Stimulated activated CD8-positive, alpha-beta memory T cell treated with anti-CD3 and anti-CD28 coated beads, Interleukin-4, amount 100 ng/mL, for 48 hours (primary cell): ENCODE results near the gene BMPR1A.

Experiments
- DNase-seq: peaks from one replicate; pipeline ENCODE4 v3.0.0-alpha.2; 2020

BMPR1A gene

DNA sequence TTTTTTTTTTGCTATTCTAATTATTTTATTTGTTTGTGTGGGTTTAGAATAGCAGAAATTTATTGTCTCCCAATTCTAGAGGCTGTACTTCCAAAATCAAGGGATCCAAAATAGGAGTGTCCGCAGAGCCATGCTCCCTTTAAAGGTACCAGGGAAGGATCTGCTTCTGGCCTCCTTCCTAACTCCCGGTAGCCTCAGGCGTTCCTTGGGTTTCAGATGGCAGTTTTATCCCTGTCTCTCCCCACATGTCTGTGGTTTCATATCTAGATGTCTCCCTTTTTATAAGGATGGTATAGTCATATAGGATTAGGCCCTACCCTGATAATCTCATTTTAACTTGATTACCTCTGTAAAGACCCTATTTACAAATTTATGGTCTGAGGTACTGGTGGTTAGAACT, 48.4 kb downstream of the BMPR1A start:
- DNase-seq: no peak

DNA sequence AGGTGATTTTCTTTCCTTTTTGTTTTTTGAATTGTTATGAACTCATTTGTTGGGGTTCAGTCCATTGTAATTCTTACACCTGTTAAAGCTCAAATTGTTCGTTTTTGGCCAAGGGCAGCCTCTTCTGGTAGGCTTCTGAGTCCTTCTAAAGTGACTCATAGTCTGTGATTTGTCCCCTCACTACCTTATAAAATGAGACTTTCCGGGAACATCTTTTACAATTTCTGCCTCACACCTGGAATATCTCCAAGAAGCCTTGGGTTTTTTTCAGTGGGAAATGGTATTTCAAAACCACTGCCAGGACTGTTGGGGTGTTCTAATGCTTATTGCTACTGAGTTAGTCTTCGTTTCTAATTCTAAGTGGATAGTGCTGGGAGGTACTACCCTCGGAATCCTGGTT, 56.7 kb downstream of the BMPR1A start:
- no peak for DNase-seq

GRCh38 chr10:86813982-86814381, 57.6 kb downstream of the BMPR1A start:
- no peak for DNase-seq

DNA sequence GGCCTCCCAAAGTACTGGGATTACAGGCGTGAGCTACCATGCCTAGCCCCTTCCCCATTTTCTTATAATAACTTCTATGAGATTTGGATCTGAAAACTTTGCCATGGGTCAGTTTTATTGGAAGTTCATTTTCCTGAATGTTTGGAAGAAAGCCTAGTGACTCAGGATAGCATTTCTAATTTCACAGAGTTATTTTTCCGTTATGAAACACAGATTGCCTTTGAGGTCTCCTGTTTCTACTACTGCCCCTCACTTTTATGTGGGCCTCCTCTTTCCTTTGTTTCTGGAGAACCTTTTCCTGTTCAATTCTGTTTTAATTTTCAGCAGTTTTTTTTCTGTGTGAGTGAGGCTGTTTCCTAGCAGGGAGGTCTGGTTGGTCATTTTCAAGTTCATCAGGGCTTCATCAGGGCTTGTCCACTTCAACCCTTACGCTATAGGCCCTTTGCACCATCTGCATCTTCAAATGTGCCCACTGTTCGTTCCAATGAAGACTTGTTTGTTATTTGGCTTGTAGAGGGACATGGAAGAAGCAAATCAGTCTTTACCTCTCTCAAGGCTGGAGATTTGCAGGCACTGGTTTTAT, 58.7 kb downstream of the BMPR1A start:
- no peak for DNase-seq

DNA sequence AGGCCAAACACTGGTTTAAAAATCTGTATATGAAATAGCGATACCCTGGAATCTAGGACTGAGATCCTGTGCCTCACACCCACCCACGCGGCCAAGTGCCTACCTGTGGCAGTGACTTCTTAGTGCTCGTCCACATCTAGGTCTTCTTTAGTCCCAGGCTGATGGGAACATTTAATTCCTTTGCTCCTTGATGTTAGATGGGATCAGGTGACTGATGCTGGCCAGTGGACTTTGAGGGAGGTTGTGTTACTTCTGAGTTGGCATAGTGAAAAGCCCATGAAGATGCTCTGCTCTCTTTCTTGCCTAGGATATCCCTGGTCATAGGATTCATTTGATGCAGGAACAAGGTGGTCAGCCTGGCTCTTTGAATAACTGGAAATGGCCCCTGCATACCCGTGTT, 59.2 kb downstream of the BMPR1A start:
- no peak for DNase-seq

DNA sequence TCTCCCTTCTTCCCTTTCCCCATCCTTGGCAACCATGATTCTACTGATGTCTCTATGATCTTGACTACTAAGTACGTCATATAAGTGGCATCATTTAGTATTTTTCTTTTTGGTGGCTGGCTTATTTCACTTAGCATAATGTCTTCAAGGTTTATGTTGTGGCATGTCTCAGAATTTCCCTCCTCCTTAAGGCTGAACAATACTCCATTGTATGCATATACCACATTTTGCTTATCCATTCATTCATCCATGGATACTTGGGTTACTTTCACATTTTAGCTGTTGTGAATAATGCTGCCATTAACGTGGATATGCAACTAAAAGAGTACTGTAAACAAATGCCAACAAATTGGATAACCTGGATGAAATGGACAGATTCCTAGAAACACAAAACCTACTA, 60.8 kb downstream of the BMPR1A start:
- DNase-seq: no peak

- no peak for DNase-seq
Observed at GRCh38 chr10:86819567-86819966, 63.1 kb downstream of the BMPR1A start.

- DNase-seq: no peak
Observed at GRCh38 chr10:86820509-86820908, 64.1 kb downstream of the BMPR1A start.

- DNase-seq: no peak
Observed at GRCh38 chr10:86821388-86821999, 65.1 kb downstream of the BMPR1A start.

- no peak for DNase-seq
Observed at GRCh38 chr10:86823565-86823964, 67.1 kb downstream of the BMPR1A start.

GRCh38 chr10:86824151-86824550, 67.7 kb downstream of the BMPR1A start:
- DNase-seq: no peak

DNA sequence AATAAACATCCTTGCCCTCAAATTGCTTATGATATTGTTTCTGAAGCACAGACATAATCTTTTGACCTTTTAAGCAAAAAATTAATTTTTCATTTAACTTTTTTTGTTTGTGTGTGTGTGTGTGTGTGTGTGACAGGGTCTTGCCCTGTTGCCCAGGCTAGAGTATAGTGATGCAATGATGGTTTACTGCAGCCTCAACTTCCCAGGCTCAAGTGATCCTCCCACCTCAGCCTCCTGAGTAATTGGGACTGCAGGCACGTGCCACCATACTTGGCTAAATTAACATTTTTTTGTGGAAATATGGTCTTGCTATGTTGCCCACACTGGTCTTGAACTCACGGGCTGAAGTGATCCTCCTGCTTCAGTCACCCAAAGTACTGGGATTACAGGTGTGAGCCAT, 68.9 kb downstream of the BMPR1A start:
- DNase-seq: no peak

DNA sequence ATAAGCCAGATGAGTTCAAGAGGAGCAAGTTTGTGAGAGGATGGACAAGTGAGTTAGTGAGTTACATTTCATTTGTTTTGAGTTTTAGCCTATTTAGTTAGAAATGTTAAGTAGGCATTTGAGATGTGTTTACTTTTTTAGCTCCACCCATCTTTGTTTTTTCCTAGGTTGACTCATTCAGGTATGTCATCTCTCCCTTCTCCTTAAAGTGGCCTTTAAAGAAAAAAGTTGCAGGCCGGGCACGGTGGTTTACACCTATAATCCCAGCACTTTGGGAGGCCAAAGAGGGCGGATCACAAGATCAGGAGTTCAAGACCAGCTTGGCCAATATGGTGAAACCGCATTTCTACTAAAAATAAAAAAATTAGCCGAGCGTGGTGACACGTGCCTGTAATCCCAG, 71.2 kb downstream of the BMPR1A start:
- no peak for DNase-seq

GRCh38 chr10:86828145-86828544, 71.7 kb downstream of the BMPR1A start:
- no peak for DNase-seq

- DNase-seq: no peak
Observed at GRCh38 chr10:86829472-86829871, 73.1 kb downstream of the BMPR1A start.

GRCh38 chr10:86830043-86830591, 73.7 kb downstream of the BMPR1A start:
- no peak for DNase-seq

DNA sequence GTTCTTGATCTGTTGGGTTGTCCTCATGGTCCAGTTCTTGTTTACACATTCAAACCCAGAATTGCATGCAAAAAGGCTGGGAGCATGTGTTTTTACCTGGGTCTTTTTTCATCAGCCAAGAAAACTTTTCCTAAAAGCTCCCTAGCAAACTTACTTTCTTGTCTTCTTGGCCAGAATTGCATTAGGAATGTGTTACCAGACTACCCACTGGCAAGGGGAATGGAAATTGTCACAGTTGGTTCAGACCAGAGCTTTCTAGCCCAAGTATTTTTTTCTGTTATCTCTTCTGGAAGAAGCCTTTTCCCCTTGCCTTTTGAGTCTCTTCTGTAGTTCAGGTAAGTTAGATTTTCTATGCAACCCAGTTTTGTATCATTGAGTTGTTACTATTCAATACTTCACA, 77.5 kb downstream of the BMPR1A start:
- DNase-seq: no peak

GRCh38 chr10:86836044-86836443, 79.6 kb downstream of the BMPR1A start:
- no peak for DNase-seq

DNA sequence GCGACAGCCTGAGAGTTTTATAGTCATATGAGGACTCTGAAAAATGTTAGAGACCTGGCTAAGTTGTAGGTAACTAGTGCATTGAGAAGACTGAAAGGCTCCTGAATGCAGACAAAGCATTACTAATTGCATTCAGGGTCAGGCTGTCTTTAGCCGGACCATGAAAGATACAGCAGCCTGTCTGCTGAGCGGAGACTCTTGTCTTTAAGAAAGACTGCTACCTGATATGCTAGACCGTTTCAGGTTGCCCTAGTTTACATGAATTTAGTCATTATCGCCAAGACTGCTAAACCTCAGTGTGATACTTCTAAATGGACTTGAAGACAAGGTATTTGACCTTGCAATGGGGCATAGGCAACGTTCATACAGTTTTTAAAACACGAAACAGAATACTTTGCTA, 81.2 kb downstream of the BMPR1A start:
- no peak for DNase-seq

GRCh38 chr10:86840498-86840897, 84.1 kb downstream of the BMPR1A start:
- DNase-seq: no peak

DNA sequence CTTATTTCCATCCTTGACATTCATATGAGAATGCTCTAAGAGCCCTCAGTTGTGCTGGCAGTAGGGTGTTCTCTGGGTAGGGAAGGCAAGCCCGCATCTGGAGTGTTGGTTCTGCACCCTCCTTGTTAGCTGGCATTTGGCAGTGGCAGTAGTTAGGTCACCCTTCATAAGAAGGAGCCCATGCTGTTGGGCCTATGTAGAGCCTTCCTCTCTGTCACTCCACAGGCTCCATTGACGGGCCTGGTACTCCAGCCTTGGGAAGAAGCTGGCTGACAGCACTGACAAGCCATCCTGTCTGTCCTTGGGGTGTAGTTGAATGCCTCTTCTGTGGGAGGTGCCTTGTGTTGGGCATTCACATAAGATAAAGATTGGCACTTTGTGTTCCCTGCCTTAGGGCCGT, 89.7 kb downstream of the BMPR1A start:
- DNase-seq: no peak

GRCh38 chr10:86848747-86849146, 92.3 kb downstream of the BMPR1A start:
- no peak for DNase-seq

- DNase-seq: no peak
Observed at GRCh38 chr10:86849181-86849894, 92.9 kb downstream of the BMPR1A start.

GRCh38 chr10:86850481-86850880, 94.1 kb downstream of the BMPR1A start:
- DNase-seq: no peak
